ENCODE measurements around the gene EGFR.

Gene EGFR

DNA sequence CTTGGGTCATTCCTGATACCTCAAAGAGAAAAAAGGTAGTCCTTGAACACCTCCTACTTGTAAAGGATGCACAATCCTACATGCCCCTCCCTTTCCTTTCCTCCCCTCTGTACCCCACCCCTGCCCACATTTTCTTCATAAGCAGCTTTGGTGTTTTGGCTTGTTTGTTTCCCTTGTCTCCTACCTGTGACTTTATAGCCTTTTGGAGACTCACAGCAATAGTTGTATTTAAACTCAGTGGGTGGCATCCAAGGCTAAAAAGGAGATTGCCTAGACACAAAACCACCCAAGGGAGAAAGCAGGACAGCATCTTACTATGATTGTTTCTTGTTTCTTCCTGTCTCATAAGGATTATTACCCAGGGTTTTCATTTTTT lies 63.4 kb downstream of the EGFR start:
- H3K9ac ChIP-seq (ENCODE audit: low read length), result no peak overlapping the region
- no peaks in the 10 kb centered on the region for H3K79me2 ChIP-seq (ENCODE audit: insufficient read depth, low read length)
- TF ChIP-seq, protein P1, sequence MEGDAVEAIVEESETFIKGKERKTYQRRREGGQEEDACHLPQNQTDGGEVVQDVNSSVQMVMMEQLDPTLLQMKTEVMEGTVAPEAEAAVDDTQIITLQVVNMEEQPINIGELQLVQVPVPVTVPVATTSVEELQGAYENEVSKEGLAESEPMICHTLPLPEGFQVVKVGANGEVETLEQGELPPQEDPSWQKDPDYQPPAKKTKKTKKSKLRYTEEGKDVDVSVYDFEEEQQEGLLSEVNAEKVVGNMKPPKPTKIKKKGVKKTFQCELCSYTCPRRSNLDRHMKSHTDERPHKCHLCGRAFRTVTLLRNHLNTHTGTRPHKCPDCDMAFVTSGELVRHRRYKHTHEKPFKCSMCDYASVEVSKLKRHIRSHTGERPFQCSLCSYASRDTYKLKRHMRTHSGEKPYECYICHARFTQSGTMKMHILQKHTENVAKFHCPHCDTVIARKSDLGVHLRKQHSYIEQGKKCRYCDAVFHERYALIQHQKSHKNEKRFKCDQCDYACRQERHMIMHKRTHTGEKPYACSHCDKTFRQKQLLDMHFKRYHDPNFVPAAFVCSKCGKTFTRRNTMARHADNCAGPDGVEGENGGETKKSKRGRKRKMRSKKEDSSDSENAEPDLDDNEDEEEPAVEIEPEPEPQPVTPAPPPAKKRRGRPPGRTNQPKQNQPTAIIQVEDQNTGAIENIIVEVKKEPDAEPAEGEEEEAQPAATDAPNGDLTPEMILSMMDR (IDR thresholded peaks at IDR 0.05; ENCODE audit: low read length), result no peak
- no peak for TF ChIP-seq EZH2 (IDR thresholded peaks at IDR 0.05; ENCODE audit: borderline replicate concordance, low read length)
- H3K36me3 ChIP-seq (ENCODE audit: insufficient read depth, low read length), result no peaks in the 10 kb centered on the region
- no peaks in the 10 kb centered on the region for H3K4me1 ChIP-seq (ENCODE audit: insufficient read depth, low read length, severe bottlenecking)
- no peak overlapping the region for H3K27ac ChIP-seq (ENCODE audit: low read depth, low read length, poor library complexity, severe bottlenecking)
- H3K4me3 ChIP-seq (ENCODE audit: low read depth, low read length, poor library complexity, severe bottlenecking), result no peak overlapping the region
- H3K4me2 ChIP-seq (ENCODE audit: low read length), result no peak overlapping the region
- H3F3A ChIP-seq (ENCODE audit: insufficient read depth, low read length), result no peaks in the 10 kb centered on the region
- peaks cover 4% of the 10 kb centered on the region; the same call in 1 of the 2 replicates for H3K27me3 ChIP-seq (ENCODE audit: insufficient read depth, low read length)
- no peak overlapping the region for H2AFZ ChIP-seq (ENCODE audit: low read length)
- no peaks in the 10 kb centered on the region for H4K20me1 ChIP-seq (ENCODE audit: insufficient read depth, low read length)
- H3K9me2 ChIP-seq (ENCODE audit: low read depth, low read length), result no peaks in the 10 kb centered on the region
- H3K9me3 ChIP-seq (ENCODE audit: low read length), result no peaks in the 10 kb centered on the region

DNA sequence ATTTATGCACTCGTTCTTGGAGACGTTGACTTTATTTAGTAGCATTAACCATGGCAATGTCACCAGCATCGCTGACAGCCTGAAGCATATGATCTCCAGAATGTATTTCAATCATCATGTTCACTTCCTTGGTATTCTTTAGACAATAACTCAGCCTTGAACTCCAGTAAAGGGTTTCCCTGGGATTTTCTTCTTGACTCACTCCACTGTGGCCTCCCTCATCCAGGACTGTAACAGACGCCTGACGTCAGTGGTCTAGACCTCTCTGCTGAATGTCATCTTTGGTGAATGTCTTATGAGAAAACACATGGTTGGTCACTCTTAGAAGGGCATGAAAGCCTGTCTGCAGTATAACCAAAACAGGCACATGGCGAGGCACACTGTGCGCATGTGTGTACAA lies 64.4 kb downstream of the EGFR start:
- H4K20me1 ChIP-seq (ENCODE audit: insufficient read depth, low read length), result no peaks in the 10 kb centered on the region
- H3K36me3 ChIP-seq (ENCODE audit: insufficient read depth, low read length), result no peaks in the 10 kb centered on the region
- no peaks in the 10 kb centered on the region for H3K4me1 ChIP-seq (ENCODE audit: insufficient read depth, low read length, severe bottlenecking)
- H3F3A ChIP-seq (ENCODE audit: insufficient read depth, low read length), result no peaks in the 10 kb centered on the region
- no peak overlapping the region for H3K9ac ChIP-seq (ENCODE audit: low read length)
- no peaks in the 10 kb centered on the region for H3K9me2 ChIP-seq (ENCODE audit: low read depth, low read length)
- H3K79me2 ChIP-seq (ENCODE audit: insufficient read depth, low read length), result no peaks in the 10 kb centered on the region
- no peaks in the 10 kb centered on the region for H3K9me3 ChIP-seq (ENCODE audit: low read length)
- H2AFZ ChIP-seq (ENCODE audit: low read length), result no peak overlapping the region
- TF ChIP-seq EZH2 (IDR thresholded peaks at IDR 0.05; ENCODE audit: borderline replicate concordance, low read length), result no peak
- TF ChIP-seq, protein P1 (IDR thresholded peaks at IDR 0.05; ENCODE audit: low read length), result no peak
- H3K27ac ChIP-seq (ENCODE audit: low read depth, low read length, poor library complexity, severe bottlenecking), result no peak overlapping the region
- no peak overlapping the region for H3K4me3 ChIP-seq (ENCODE audit: low read depth, low read length, poor library complexity, severe bottlenecking)
- H3K4me2 ChIP-seq (ENCODE audit: low read length), result no peak overlapping the region
- H3K27me3 ChIP-seq (ENCODE audit: insufficient read depth, low read length), result peaks cover 4% of the 10 kb centered on the region; the same call in 1 of the 2 replicates

DNA sequence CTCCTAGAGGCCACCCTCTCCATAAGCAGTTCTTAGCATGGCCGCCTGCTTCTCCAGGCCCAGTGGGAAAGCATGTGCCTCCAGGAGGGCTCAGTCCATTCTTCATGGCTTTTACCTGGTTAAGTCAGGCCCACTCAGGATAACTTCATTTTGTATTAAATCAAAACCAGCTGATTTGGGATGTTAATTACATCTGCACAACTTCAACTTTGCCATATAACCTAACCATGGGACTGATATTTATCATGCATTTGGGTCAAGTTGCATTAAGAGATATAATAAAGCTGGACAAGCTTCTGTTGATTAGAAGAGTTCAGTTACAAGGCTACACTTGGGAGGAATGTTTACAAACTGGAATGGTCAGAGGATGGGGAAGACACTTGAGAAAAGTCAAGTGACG lies 65.5 kb downstream of the EGFR start:
- Histone ChIP-seq H3K4me2 (ENCODE audit: low read length) (no peak overlapping the region), H3K9me2 (ENCODE audit: low read depth, low read length) (no peaks in the 10 kb centered on the region), H2AFZ (ENCODE audit: low read length) (no peak overlapping the region), H4K20me1 (ENCODE audit: insufficient read depth, low read length) (no peaks in the 10 kb centered on the region), H3K9ac (ENCODE audit: low read length) (no peak overlapping the region), H3K27me3 (ENCODE audit: insufficient read depth, low read length) (0 out of 2 replicates have a peak, but pooled peaks cover 4% of the 10 kb centered on the region), H3F3A (ENCODE audit: insufficient read depth, low read length) (no peaks in the 10 kb centered on the region), H3K4me3 (ENCODE audit: low read depth, low read length, poor library complexity, severe bottlenecking) (no peak overlapping the region), H3K36me3 (ENCODE audit: insufficient read depth, low read length) (no peaks in the 10 kb centered on the region), H3K9me3 (ENCODE audit: low read length) (no peaks in the 10 kb centered on the region), H3K4me1 (ENCODE audit: insufficient read depth, low read length, severe bottlenecking) (no peaks in the 10 kb centered on the region), H3K27ac (ENCODE audit: low read depth, low read length, poor library complexity, severe bottlenecking) (no peak overlapping the region), H3K79me2 (ENCODE audit: insufficient read depth, low read length) (no peaks in the 10 kb centered on the region)
- TF ChIP-seq, protein P1 (IDR thresholded peaks at IDR 0.05; ENCODE audit: low read length), result no peak
- no peak for TF ChIP-seq EZH2 (IDR thresholded peaks at IDR 0.05; ENCODE audit: borderline replicate concordance, low read length)

Measured in OCI-LY1 (cell line).